ENCODE results near the gene FLRT2.

The FLRT2 gene, protein sequence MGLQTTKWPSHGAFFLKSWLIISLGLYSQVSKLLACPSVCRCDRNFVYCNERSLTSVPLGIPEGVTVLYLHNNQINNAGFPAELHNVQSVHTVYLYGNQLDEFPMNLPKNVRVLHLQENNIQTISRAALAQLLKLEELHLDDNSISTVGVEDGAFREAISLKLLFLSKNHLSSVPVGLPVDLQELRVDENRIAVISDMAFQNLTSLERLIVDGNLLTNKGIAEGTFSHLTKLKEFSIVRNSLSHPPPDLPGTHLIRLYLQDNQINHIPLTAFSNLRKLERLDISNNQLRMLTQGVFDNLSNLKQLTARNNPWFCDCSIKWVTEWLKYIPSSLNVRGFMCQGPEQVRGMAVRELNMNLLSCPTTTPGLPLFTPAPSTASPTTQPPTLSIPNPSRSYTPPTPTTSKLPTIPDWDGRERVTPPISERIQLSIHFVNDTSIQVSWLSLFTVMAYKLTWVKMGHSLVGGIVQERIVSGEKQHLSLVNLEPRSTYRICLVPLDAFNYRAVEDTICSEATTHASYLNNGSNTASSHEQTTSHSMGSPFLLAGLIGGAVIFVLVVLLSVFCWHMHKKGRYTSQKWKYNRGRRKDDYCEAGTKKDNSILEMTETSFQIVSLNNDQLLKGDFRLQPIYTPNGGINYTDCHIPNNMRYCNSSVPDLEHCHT

DNA sequence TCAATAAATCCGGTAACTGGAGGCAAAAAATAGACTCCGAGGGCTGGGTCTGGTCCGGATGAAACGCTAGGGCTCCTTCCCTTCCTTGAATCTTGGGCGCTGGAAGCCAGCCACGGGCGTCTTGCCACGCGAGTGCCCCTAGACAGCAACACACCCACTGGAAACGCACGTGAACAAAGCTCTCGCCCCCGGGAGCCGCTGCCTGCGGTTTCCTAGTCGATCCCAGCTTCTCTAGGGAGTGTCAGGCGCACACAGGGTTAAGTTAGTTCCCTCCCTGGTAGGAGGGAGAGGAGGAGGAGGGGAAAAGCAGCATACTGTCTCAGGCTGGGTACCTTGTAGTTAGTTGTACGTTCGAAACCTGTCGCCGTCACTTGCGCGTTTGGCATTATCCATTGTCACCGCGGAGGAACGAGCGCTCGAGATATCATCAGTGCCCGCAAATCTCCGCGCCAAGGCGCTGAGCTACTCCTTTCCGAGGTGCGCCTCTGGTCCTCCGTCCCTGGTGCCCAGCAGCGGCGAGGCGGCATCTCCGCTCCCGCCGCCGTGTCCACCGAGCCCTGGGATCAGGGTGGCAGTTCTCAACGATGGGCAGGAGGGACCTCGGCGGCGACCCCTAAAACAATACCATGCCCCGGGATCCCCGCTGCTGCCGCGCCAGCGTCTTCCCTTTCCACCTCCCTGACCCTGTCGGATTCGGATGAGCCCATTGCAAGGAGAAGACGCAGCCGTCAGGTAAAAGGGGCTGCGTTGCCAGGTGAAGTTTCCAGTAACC is at the start of gene FLRT2:
Gene FLRT2 (plus strand): TSS at position 342 of the 772 bp plus-strand sequence. CDS start 91,371 bp downstream, outside the sequence.
- no peak for DNase-seq (ENCODE audit: low read depth in 2 of 2)

DNA sequence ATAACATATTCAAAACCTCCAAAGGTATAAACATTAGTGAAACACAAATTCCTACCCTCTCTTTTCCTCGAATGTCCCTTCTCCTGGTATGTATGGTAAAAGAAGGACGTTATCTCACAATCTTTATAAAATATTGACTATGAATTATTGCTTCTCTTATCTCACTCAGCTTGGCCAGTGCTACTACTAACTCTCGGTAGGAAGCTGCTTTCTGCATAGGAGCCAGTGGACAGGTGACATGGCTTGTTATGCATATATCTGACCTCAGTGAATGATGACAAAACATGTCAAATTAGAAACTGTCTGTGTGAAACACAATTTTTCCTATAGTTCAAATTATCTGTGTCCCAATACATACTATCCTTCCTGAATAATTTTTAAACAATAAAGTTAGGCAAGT is 48.5 kb upstream of the FLRT2 start:
- no peak for DNase-seq (ENCODE audit: low read depth in 2 of 2)

DNA sequence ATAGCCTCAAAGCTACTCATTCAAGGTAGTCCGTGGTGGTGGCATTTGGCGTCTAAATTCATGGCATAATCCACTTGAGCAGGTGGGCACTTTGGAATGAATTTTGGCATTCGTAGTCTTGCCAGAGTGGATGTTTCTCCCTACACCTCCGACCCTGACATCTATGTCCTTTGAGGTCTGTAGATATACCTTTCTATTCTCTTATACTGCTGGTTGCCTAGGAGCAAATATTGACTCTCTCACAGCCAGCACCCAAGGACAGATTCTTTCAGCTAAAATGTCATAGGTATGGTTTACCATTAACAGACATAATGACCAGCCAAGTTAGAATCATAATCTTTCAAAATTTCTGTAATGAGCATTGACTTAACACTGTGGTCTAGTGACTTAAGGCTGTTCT is 47.4 kb upstream of the FLRT2 start:
- DNase-seq (ENCODE audit: low read depth in 2 of 2), result no peak

DNA sequence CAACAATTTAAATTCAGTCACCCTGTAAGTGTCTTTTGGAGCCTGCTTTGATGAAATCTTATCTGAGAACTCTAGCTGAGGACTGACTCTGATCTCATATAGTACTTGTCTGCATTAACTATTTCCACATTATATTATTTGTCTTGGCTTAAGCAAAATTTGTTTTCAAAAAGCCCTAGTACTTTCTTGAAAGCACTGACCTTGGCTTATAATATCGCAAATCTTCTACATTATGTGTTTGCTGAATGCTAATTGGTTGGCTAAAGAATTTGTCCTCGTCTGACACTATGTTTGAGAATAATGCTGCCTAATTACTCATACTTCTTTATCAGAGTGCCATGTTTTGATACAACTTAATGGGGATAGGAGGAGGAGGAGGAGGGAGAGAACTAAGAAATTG is 46.9 kb upstream of the FLRT2 start:
- no peak for DNase-seq (ENCODE audit: low read depth in 2 of 2)

DNA sequence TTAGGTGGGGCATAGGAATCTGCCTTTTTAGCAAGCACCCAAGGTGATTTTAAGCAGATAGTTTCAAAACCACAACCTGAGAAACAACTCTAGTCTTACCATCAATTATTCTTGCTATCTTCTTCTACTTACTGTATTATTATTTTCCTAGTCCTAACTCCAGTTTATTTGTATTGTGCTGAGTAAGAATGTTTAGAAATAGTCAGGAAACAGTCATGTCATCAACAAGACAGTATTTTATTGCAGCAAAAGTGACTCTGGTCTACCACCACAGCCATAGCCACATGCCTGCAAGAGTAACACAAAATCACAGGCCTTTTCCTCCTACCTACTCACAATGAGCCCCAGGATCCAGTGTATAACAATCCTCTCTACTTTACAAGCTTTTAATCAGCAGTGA is 46.3 kb upstream of the FLRT2 start:
- DNase-seq (ENCODE audit: low read depth in 2 of 2), result no peak

DNA sequence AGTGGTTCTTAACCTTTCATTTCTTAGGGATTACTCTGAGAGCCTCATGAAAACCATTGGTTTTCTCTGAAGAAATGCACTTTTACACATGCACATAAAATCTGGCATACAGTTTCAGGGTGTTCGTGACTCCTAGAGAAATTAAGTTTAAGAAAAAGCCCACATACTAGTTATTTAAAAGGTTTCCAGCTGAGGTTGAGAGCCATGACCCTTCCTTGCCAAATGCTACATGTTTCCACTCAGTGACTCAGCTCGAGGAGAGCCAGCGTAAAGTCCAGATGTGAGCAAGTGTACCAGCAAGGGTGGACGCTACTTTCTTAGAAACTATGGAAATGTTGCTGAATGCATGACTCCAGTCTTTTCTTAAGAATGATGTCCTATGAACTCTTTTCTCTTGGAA is 42.7 kb upstream of the FLRT2 start:
- no peak for DNase-seq (ENCODE audit: low read depth in 2 of 2)

DNA sequence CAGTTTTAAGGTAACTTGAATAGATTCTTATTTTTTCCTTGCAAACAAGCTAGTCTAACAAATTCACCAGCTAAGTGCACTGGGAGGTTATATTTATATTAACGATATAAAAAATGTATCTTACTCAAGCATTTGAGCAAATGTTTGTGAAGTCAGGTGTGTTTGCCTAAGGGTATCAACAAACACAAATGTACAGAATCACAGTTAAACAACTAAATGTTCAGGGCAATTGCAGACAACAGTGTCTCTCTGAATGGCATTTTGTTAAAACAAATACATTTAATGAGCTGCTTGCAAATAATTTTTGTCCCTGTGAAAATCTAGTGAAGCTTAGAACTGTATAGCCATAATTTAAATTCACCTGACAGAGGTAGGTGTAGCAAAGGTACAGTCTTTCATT is 28.2 kb upstream of the FLRT2 start:
- DNase-seq (ENCODE audit: low read depth in 2 of 2), result no peak

DNA sequence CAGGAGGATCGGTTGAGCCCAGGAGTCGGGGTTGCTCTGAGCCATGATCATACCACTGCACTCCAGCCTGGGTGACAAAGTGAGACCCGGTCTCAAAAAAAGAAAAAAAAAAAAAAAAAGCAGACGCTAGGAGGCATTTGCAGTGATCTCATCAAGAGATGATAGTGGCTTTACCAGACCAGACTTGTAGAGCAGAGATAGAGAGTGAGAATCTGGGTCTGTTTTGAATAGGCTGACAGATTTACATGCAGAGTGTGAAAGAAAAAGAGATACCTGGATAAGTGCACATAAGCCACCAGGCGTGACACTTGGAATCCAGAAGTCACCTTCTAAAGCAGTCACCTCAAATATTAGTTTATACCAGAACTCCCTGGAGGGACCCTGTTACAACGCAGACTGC is 21.1 kb upstream of the FLRT2 start:
- DNase-seq (ENCODE audit: low read depth in 2 of 2), result no peak

DNA sequence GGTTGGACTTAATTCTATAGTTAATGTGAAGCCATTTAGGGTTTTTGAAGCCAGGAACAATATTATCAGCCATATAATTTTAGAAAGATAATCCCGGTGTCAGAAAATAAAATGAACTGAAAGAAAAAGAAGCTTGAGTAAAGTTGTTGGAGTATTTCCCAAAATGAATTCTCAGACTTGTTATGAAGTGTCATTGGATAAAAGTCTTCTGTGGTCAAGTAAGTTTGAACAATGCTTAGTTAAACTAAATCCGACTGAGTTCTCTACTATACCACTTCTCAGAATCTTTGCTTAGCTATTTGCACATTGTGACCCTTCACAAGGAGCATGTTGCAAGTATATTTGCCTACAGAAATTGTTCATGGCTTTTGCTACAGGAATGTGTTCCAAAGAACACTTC is 17.5 kb upstream of the FLRT2 start:
- no peak for DNase-seq (ENCODE audit: low read depth in 2 of 2)

DNA sequence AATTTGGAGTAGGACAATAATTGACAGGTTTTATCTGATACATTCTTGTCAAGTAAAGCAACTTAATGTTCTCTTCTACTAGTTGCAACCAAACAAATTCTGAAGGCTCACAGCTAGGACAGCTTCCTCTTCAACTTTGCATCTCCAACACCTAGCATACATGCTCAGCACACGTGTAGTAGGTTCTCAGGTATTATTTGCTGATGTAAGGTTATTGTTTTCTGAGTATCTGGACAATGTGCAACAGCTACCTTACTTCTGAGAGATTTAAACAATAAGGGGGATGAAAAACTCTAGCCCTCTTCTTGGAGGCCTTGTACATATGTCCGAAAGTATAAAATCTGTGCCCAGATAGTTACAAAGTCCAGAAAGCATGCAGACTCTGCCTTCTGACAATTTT is 15.5 kb upstream of the FLRT2 start:
- no peak for DNase-seq (ENCODE audit: low read depth in 2 of 2)

DNA sequence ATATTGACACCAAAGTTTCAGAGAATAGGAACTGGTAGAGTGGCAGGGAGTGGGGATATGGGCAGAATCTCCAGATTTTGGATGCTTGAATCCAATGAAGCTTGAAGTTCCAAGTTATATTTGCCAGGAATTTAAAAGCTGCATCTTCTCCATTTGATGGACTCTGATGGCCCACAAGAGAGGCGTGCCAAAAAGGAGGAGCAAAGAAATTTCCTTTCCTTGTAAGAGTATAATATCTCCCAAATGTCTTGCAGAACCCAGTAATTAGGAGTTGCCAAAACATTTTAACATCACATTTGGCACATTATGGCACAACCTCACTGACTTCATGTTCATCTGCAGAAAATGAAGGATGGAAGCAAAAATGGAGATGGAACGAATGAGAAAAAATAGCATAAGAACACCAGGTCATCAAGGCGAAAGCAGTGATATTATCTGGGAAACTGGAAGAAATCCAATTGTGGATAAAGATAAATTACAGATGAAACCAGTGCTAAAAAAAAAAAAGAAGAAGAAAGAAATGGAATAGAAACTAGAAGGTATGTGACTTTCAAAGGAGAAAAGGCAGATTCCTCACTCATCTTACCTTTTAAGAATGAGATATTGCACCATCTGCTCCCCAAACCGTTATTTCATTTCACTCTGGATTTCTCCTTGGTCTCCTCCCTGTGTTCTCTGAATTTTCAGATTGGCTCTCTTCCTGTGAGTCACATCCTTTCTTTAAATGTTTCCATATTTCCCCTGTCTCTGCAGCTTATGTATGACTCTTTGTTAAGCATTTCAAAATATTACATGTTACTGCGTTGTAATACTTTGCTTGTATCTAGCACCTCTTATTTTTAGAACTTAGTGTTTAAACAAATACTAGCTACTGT is 13.5 kb upstream of the FLRT2 start:
- no peak for DNase-seq (ENCODE audit: low read depth in 2 of 2)

DNA sequence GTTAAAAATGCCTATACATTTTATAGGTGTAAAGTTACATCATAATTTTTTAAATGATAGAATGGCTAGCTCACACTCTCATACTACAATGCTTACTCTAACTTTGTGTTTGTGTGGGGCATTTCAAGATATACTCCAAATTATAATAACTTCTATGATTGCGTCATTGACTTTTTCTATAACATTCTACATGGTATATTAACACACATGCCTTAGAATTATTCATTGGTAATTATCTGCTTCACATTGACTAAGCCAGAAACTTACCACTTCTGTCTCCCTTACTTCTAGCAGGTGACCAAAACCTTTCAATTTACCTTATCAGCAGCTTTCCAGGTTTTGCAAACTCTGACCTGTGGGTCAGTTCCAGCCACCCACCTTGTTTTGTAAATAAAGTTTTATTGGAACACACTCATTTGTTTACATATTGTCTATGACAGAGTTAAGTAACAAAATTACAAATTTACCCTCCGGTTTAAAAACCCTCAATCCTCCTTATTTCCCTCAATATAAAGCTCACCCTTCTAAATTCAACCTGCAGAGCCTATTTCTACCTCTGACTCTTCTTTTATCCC is 12.7 kb upstream of the FLRT2 start:
- no peak for DNase-seq (ENCODE audit: low read depth in 2 of 2)

DNA sequence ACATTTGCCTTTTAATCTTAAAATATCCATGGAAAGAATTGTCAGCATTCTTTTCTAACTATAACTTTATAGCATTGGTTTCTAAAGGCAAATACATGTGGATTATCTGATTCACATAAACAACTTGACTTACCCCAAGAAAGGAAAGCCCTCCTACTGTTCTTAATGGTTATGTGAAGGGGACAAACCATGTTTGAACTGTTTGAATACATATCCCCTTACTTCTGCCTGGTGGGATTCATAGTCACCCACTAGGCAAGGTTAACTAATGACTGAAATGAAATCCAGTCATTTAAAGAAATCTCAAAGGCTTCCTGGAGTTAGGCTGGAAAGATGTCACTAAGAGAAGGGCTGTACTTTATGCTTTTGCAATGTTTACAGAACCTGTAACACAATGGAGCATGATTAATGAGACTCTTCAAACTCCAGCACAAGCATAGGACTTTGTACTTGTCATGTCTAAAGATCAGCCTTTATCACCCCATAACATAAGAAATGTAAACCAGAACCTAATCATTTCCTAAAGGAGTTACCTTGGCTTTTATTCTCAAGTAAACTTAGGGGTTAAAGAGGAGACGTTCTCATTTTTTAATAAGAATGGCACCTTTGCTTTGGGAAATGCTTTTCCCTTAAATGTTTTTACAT is 10.2 kb upstream of the FLRT2 start:
- DNase-seq (ENCODE audit: low read depth in 2 of 2), result no peak

DNA sequence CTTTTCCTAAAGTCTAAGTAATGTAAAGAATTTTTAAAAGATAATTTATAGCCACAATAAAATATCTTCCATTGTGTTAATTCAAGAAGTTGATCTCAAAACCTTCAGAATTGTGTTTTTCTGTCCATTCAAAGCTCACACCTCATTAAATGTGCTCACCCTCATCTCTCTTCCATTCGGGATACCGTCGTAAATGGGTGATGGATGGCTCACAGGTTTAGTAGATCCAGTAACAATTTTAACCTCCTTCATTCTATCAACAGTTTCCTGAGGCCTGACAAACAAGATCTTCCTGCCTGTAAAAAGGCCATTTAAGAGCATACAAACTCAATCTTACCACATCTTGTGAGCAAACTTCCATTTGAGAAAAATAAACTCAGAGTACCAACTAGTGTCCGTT is 9.4 kb upstream of the FLRT2 start:
- no peak for DNase-seq (ENCODE audit: low read depth in 2 of 2)

DNA sequence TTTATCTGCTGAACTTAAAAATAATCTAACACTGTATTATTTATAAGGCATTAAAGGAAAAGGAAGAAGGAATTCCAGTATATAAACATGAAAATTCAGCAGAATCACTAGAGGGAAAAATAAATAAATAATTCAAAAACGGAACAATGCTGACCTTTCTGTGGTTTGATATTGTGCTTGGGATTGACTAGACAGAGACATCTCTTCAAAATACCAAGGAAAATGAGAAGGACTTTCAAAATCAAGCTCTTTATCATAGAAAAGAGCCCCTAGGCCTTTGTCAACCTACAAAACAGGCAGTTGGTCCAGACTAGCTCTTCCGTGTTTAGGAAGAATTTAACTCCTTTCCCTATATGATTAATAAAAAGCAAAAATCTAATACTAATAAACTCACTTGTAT is 6.3 kb upstream of the FLRT2 start:
- no peak for DNase-seq (ENCODE audit: low read depth in 2 of 2)

DNA sequence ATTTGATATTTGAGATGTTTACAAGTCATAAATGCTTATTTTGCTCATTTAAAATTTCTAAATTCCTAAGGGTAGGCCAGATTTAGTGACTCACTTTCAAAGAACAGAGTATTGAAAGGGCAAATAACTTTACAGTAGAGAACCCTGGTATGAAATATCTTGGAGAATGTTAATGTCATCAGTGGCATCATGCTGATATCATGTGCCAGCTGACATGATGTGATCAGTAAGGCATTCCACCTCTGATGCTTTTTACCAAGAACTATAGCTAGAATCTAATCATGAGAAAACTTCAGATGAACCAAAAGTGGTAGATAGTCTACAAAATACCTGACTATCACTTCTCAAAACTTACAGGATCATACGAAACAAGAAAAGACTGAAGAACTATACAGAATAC is 2.9 kb upstream of the FLRT2 start:
- DNase-seq (ENCODE audit: low read depth in 2 of 2), result no peak

DNA sequence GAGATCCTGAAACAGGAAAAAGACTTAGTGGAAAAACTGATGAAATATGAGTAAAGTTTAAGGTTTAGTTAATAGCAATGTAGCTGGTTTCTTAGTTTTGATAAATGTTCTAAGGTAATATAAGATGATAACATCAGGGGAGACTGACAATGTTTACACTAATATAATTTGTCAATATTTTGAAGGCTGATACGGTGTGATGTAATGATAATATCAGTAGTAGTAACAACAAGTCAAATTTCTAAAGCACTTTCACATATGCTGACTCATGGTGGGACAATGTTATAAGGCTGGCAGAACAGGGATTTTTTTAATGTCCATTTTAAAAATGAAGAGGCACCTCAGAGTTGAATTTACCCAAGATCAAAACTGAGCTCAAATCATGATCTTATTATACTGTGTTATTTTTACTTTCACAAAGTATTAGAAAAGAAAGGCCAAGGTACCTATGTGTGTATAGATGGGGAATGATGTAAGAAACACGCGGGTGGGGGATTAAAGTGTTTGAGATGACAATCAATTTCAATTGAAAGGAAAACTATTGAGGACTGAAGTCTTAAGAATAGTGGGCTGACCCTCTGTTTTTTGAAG is 2.4 kb upstream of the FLRT2 start:
- no peak for DNase-seq (ENCODE audit: low read depth in 2 of 2)

DNA sequence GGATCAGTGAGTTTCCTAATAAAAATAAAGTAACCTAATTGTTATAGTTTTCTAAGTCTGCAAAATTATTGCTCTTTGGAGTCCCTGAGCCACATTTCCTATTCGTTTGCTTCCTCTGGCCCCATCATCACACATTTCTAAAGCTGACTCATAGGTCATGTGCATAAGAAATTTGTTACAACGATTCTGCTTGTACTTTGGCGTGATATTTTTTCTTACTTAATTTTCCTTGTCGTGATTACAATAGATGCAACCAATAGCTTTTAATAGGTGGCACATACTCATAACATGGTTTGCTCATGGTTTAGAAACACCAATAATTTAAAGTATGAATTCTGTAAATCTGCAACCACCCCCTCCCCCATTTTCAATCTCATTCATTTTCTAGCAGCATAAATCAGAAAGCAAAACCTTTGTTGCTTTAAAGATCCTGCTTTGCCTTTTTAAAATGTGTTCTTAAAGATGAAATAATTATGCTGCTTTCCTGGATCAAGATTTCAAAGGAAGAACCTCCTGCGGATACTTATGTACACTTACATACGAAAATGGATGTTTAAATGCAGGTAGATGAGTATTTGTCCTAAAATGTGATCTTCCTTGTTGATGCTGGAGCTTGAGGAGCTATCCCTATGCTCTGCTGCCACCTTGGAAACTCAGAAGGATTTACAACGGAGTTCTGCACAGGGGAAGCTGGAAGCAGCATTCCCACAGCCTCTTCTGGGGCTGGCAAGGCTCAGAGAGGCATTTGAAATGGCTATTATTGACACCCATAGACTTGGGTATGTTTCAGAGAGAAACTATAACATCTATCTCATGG is 1.7 kb upstream of the FLRT2 start:
- no peak for DNase-seq (ENCODE audit: low read depth in 2 of 2)

DNA sequence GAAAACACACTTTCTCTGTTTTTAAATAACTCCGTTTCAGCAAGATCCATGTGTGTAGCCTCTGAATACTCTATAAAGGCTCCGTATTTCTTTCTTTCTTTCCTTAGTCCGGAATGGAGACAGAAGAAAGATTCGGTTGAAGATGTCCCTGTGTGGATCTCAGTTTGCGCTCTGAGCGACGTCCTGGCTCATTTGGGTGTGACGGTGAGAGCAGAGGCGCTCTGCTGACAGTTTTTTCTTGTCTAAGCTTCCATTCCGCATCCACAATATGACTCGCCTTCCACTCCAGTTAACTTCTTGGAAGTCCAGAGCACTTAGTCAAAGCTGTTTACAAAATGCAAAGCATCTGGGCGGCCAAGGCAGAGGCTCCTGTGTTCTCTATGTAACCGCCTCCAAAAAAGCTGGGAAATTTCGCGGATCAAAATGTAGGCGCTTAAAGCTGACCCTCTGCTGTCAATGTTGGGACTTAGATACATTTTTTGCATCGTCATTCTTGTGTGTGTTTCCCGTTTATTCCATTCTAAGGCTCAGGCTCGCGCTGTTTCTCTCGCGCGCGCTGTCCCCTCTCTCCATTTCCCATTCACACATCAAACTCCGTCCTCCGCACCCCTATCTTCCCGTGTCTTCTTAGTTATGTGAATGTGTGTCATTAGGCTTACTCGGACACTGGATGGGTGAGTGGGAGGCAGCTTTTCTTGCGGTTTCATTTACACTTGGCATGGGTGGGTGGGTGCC is 880 bp upstream of the FLRT2 start:
- DNase-seq (ENCODE audit: low read depth in 2 of 2), result no peak

All from stimulated activated CD8-positive, alpha-beta memory T cell treated with anti-CD3 and anti-CD28 coated beads, Interleukin-15, amount 100 ng/mL, for 4 hours (primary cell).